OCI-LY3 (cell line): ENCODE results near the gene PARD3.

ENCODE experiments used
- H2AFZ ChIP-seq: fragments of 200-600, 300-600 bp; shearing (Covaris generic); 2 replicates; pipeline ENCODE4 v1.6.0; 2014; ENCODE audit warnings: antibody characterized with exemption, low read depth, low read length
- H3K27ac ChIP-seq: fragments of 200-600, 300-600 bp; sonication (generic); 2 replicates; pipeline ENCODE4 v1.5.1; 2014; ENCODE audit warnings: mild to moderate bottlenecking, low read length, moderate library complexity, mixed read lengths
- H3K27me3 ChIP-seq: fragments of 200-600, 300-600 bp; sonication (generic); 2 replicates; pipeline ENCODE4 v1.6.1; 2014; ENCODE audit warnings: low read depth, low read length, mixed read lengths
- H3K36me3 ChIP-seq: fragments of 200-600, 300-600 bp; sonication (generic); replicated peaks from 2 replicates; pipeline ENCODE3; 2014; ENCODE audit warnings: low read depth, low read length, mixed read lengths
- H3K4me1 ChIP-seq: fragments of 300-600, 200-600 bp; sonication (generic); 2 replicates; pipeline ENCODE4 v1.6.1; 2014; ENCODE audit warnings: low read length, mixed read lengths
- H3K4me2 ChIP-seq: fragments of 200-600, 300-600 bp; sonication (generic); 2 replicates; pipeline ENCODE4 v1.6.1; 2014; ENCODE audit warnings: low read length, mixed read lengths
- H3K4me3 ChIP-seq: fragments of 300-600, 200-600 bp; sonication (generic); 2 replicates; pipeline ENCODE4 v1.5.1; 2014; ENCODE audit warnings: antibody characterized with exemption, mild to moderate bottlenecking, low read length, moderate library complexity
- H3K79me2 ChIP-seq: fragments of 300-600, 200-600 bp; shearing (Covaris generic); 2 replicates; pipeline ENCODE4 v1.6.1; 2014; ENCODE audit warnings: mild to moderate bottlenecking, low read length, mixed read lengths
- H3K9ac ChIP-seq: fragments of 300-600, 200-600 bp; shearing (Covaris generic); 2 replicates; pipeline ENCODE4 v1.6.0; 2014; ENCODE audit warnings: mild to moderate bottlenecking, low read length, moderate library complexity
- H3K9me3 ChIP-seq: fragments of 200-600, 300-600 bp; shearing (Covaris generic); 2 replicates; pipeline ENCODE4 v1.6.1; 2014; ENCODE audit warnings: low read length, mixed read lengths; ENCODE audit not compliant: insufficient read depth
- H4K20me1 ChIP-seq: fragments of 200-600, 300-600 bp; sonication (generic); 2 replicates; pipeline ENCODE4 v1.6.1; 2016; ENCODE audit warnings: low read length, mixed read lengths; ENCODE audit not compliant: insufficient read depth
- CTCF ChIP-seq: fragments of 200-600, 300-600 bp; sonication (generic); IDR thresholded peaks from 2 replicates; pipeline ENCODE4 v1.5.1; 2014; ENCODE audit warnings: antibody characterized with exemption, low read length, low read depth
- EZH2phosphoT487 ChIP-seq: fragments of 200-600 bp; shearing (Covaris generic); IDR thresholded peaks from 2 replicates; pipeline ENCODE4 v1.6.1; 2018; ENCODE audit warnings: antibody characterized with exemption, mixed run types, low read depth

The PARD3 gene

GRCh38 chr10:34217524-34217923, 597.6 kb downstream of the PARD3 start:
- no peaks in the 10 kb centered on the region for H3K4me1 ChIP-seq
- TF ChIP-seq CTCF (no peak), EZH2phosphoT487 (no peak)

GRCh38 chr10:34216348-34216945, 598.6 kb downstream of the PARD3 start:
- no peak overlapping the region for H2AFZ ChIP-seq
- no peak for TF ChIP-seq CTCF
- TF ChIP-seq EZH2phosphoT487, result no peak
- no peaks in the 10 kb centered on the region for H3K27me3 ChIP-seq
- H3K36me3 ChIP-seq, result no peaks in the 10 kb centered on the region
- no peaks in the 10 kb centered on the region for H3K9me3 ChIP-seq
- H3K4me1 ChIP-seq, result no peaks in the 10 kb centered on the region
- no peaks in the 10 kb centered on the region for H3K79me2 ChIP-seq
- H3K4me3 ChIP-seq, result no peak overlapping the region
- no peak overlapping the region for H3K9ac ChIP-seq
- no peak overlapping the region for H3K4me2 ChIP-seq
- no peaks in the 10 kb centered on the region for H4K20me1 ChIP-seq
- no peak overlapping the region for H3K27ac ChIP-seq

More at GRCh38 chr10:34217524-34217923, 597.6 kb downstream of the PARD3 start:
- Histone ChIP-seq H3K9me3 (no peaks in the 10 kb centered on the region), H3K27me3 (no peaks in the 10 kb centered on the region), H3K4me3 (no peak overlapping the region), H3K4me2 (no peak overlapping the region), H2AFZ (no peak overlapping the region), H3K27ac (no peak overlapping the region), H3K36me3 (no peaks in the 10 kb centered on the region), H4K20me1 (no peaks in the 10 kb centered on the region), H3K79me2 (no peaks in the 10 kb centered on the region), H3K9ac (no peak overlapping the region)

GRCh38 chr10:34213805-34214197, 601.3 kb downstream of the PARD3 start:
- H3K4me2 ChIP-seq, result no peak overlapping the region
- H3K36me3 ChIP-seq, result no peaks in the 10 kb centered on the region
- H3K9me3 ChIP-seq, result no peaks in the 10 kb centered on the region
- no peak overlapping the region for H2AFZ ChIP-seq
- no peak overlapping the region for H3K27ac ChIP-seq
- no peak for TF ChIP-seq CTCF
- no peaks in the 10 kb centered on the region for H3K27me3 ChIP-seq
- H3K79me2 ChIP-seq, result no peaks in the 10 kb centered on the region
- H4K20me1 ChIP-seq, result no peaks in the 10 kb centered on the region
- no peak overlapping the region for H3K4me3 ChIP-seq
- H3K9ac ChIP-seq, result no peak overlapping the region
- no peaks in the 10 kb centered on the region for H3K4me1 ChIP-seq

DNA sequence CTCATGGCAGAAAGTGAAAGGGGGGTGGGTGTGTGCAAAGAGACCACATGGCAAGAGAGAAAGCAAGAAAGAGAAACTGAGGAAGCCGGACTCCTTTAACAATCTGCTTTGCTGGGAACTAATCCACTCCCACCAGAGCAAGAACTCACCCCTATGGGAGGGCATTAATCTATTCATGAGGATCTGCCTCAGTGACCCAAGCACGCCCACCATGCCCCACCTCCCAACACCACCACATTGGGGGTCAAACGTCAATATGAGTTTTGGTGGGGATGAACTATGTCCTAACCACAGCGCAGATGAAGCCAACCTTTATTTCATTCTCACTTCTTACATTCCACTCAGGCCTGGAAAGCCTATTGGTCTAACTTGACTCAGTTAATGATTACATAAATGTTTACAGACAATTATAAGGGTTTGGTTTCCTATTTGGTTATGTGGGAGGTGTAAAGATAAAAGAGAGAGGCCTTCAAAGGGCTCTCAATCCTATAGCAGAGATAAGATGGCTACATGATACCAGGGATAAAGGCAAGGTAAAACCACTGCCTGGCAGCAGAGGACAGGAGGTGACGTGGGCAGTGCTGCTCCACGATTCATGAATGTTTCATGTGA, 601.8 kb downstream of the PARD3 start:
- Histone ChIP-seq H2AFZ (no peak overlapping the region), H3K27ac (no peak overlapping the region), H4K20me1 (no peaks in the 10 kb centered on the region), H3K4me2 (no peak overlapping the region), H3K9ac (no peak overlapping the region), H3K36me3 (no peaks in the 10 kb centered on the region), H3K4me1 (no peaks in the 10 kb centered on the region), H3K4me3 (no peak overlapping the region), H3K79me2 (no peaks in the 10 kb centered on the region), H3K27me3 (no peaks in the 10 kb centered on the region), H3K9me3 (no peaks in the 10 kb centered on the region)
- TF ChIP-seq CTCF, result no peak
- no peak for TF ChIP-seq EZH2phosphoT487
